ENCODE measurements around the gene TRIM49D2. TPM values are rescaled to one million over a fixed set of nuclear protein-coding genes. Genes with fewer than 3 reads are reported as not detected.
A peak's percentile ranks its signal among the peaks of the same experiment; 100 is the strongest.
"Not testable (repeated sequence)": the region's sequence is repeated elsewhere in the genome, so short reads cannot be mapped to it uniquely, and the experiment has no call there.

TRIM49D2 gene
- not detected for total RNA-seq
- polyA plus RNA-seq (2013, experiment 1 of 2) = not detected
- polyA plus RNA-seq (2013, experiment 2 of 2) = not detected
- long read RNA-seq, experiment 1 = 0 reads
- long read RNA-seq, experiment 2 = 0 reads
- long read RNA-seq, experiment 3 = 0 reads
- long read RNA-seq, experiment 4 = 0 reads

DNA sequence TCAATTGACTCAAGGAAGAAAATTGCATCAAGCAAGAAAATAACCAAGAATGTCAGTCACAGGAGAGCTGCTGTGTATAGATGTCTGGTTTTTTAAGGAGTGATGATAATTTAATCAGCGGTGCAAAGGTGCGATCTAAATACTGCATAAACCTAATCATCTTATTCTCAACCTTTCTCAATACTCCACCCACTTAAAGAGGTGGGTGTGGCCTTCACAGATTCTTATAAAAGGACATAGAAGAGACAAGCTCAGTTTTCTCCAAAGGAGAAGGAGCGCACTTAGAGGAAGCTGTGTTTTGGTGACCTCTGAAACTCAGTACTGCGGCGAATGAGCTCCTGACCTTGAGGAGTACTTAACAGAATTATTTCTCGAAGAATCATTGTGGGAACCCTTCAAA lies at the start of gene TRIM49D2:
TSS of gene TRIM49D2 (plus strand) at position 301 of the 400 bp plus-strand sequence. CDS start 2,698 bp downstream, outside the sequence.
- WGBS, 2 experiments (ENCODE audit: insufficient coverage in 1 of 2, insufficient read length in 1 of 2) = no CpG with 5 or more reads among the region's 6 CpGs
- H3K4me3 Mint-ChIP-seq = not testable (repeated sequence)

DNA sequence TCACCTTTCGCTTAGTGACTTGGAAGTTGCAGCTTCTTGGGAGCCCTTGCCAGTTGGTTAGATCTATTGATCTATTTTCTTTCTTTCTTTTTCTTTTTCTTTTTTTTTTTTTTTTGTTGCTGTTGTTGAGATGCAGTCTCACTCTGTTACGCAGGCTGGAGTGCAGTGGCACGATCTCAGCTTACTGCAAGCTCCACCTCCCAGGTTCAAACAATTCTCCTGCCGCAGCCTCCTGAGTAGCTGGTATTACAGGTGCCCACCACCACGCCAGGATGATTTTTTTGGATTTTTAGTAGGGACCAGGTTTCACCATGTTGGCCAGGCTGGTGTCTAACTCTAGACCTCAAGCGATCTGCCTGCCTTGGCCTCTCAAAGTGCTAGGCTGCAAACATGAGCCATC lies 46.4 kb upstream of the TRIM49D2 start:
- no CpG with 5 or more reads among the region's 6 CpGs for WGBS, 2 experiments (ENCODE audit: insufficient coverage in 1 of 2, insufficient read length in 1 of 2)
- H3K9me3 Mint-ChIP-seq; H3K27ac ChIP-seq (ENCODE audit: low read depth, low read length); DNase-seq; H3K36me3 ChIP-seq (ENCODE audit: control insufficient read depth, insufficient read depth, low read length); H3K4me3 ChIP-seq (ENCODE audit: low read length); H3K27me3 Mint-ChIP-seq (ENCODE audit: insufficient read depth); H3K36me3 Mint-ChIP-seq (ENCODE audit: low read depth); H3K9me3 ChIP-seq (ENCODE audit: control insufficient read depth, low read length); H3K4me1 ChIP-seq (ENCODE audit: control insufficient read depth, insufficient read depth, low read length); H3K4me3 Mint-ChIP-seq; H3K27ac Mint-ChIP-seq; H3K9ac ChIP-seq (ENCODE audit: extremely low read depth, low read length, poor library complexity, severe bottlenecking); H3K4me1 Mint-ChIP-seq; H3K27me3 ChIP-seq (ENCODE audit: control insufficient read depth, insufficient read depth, low read length, poor library complexity, severe bottlenecking): not testable (repeated sequence)

More for the DNA sequence above, at the start of gene TRIM49D2:
- H3K4me1 Mint-ChIP-seq; H3K9me3 Mint-ChIP-seq; DNase-seq; H3K27me3 Mint-ChIP-seq (ENCODE audit: insufficient read depth); H3K27ac ChIP-seq (ENCODE audit: low read depth, low read length); H3K9me3 ChIP-seq (ENCODE audit: control insufficient read depth, low read length); H3K4me1 ChIP-seq (ENCODE audit: control insufficient read depth, insufficient read depth, low read length); H3K36me3 ChIP-seq (ENCODE audit: control insufficient read depth, insufficient read depth, low read length); H3K4me3 ChIP-seq (ENCODE audit: low read length); H3K36me3 Mint-ChIP-seq (ENCODE audit: low read depth); H3K9ac ChIP-seq (ENCODE audit: extremely low read depth, low read length, poor library complexity, severe bottlenecking); H3K27ac Mint-ChIP-seq; H3K27me3 ChIP-seq (ENCODE audit: control insufficient read depth, insufficient read depth, low read length, poor library complexity, severe bottlenecking): not testable (repeated sequence)

- H3K9me3 ChIP-seq (ENCODE audit: control insufficient read depth, low read length); H3K4me3 ChIP-seq (ENCODE audit: low read length); H3K9me3 Mint-ChIP-seq; DNase-seq; H3K4me3 Mint-ChIP-seq; H3K4me1 ChIP-seq (ENCODE audit: control insufficient read depth, insufficient read depth, low read length); H3K27ac ChIP-seq (ENCODE audit: low read depth, low read length); H3K27ac Mint-ChIP-seq; H3K27me3 ChIP-seq (ENCODE audit: control insufficient read depth, insufficient read depth, low read length, poor library complexity, severe bottlenecking); H3K4me1 Mint-ChIP-seq; H3K36me3 Mint-ChIP-seq (ENCODE audit: low read depth); H3K27me3 Mint-ChIP-seq (ENCODE audit: insufficient read depth); H3K9ac ChIP-seq (ENCODE audit: extremely low read depth, low read length, poor library complexity, severe bottlenecking); H3K36me3 ChIP-seq (ENCODE audit: control insufficient read depth, insufficient read depth, low read length): not testable (repeated sequence)
- WGBS, 2 experiments (ENCODE audit: insufficient coverage in 1 of 2, insufficient read length in 1 of 2) = no CpG with 5 or more reads among the region's 3 CpGs
These were observed 30.6 kb upstream of the TRIM49D2 start for GRCh38 chr11:89893245-89893644.

DNA sequence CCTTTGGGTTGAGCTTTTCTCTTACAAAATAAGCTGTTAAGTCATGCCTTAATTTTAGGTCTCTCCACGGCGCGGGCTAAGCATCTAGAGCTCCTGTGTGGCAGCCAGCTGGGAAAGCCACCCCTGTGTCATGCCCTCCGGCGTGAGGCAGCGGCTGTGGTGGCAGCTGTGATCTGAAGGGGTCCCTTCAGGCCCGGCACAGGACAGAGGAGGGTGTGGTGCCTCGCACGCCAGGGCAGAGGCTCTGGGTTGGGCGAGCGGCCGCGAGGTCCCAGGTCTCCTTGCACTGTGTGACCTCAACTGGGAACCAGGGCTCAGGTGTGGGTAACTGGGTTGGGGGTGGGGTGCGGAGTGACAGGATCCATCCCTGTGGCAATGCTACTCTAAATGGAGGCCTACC lies 23.1 kb upstream of the TRIM49D2 start:
- H3K27ac ChIP-seq (ENCODE audit: low read depth, low read length); H3K4me3 Mint-ChIP-seq; H3K36me3 ChIP-seq (ENCODE audit: control insufficient read depth, insufficient read depth, low read length); H3K27me3 Mint-ChIP-seq (ENCODE audit: insufficient read depth); H3K9me3 Mint-ChIP-seq; H3K36me3 Mint-ChIP-seq (ENCODE audit: low read depth); H3K27ac Mint-ChIP-seq; H3K4me3 ChIP-seq (ENCODE audit: low read length); H3K9ac ChIP-seq (ENCODE audit: extremely low read depth, low read length, poor library complexity, severe bottlenecking); H3K27me3 ChIP-seq (ENCODE audit: control insufficient read depth, insufficient read depth, low read length, poor library complexity, severe bottlenecking); H3K4me1 Mint-ChIP-seq; DNase-seq; H3K9me3 ChIP-seq (ENCODE audit: control insufficient read depth, low read length); H3K4me1 ChIP-seq (ENCODE audit: control insufficient read depth, insufficient read depth, low read length): not testable (repeated sequence)
- no CpG with 5 or more reads among the region's 14 CpGs for WGBS, 2 experiments (ENCODE audit: insufficient coverage in 1 of 2, insufficient read length in 1 of 2)

DNA sequence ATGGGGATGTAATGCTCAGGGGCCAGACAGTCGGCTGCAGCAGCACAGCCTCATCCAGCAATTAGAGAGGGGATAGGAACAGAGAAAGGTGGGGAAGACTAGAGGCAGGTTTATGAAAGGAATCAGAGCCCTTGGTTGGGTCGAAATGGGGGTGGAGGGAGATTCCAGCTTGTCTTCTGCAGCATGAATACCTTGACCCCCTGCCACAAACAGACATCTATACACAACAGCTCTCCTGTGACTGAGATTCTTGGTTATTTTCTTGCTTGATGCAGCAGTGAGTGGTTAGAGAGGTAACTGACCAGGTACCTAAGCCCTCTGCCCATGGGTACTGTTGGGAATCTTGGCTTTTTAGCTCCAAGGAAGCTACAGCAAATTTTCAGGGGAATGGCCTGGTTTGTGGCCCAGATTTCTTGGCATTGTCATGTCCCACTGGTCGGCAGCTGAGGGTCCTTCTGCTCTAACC lies 1.6 kb upstream of the TRIM49D2 start, which contains the start of gene TRIM49D1:
TSS of gene TRIM49D1 (minus strand) at position 51 of the 466 bp plus-strand sequence. CDS start 4,535 bp downstream, outside the sequence.
- no peak for TF ChIP-seq CTCF (conservative IDR thresholded peaks at IDR 0.05)
- H3K27me3 ChIP-seq (ENCODE audit: control insufficient read depth, insufficient read depth, low read length, poor library complexity, severe bottlenecking) = no peaks in the 10 kb centered on the region
- Mint-ChIP-seq H3K4me3 (no peak within 1 kb of the TSS), H3K27ac (no peak within 1 kb of the TSS), H3K36me3 (ENCODE audit: low read depth) (no peaks in the 10 kb centered on the region), H3K27me3 (ENCODE audit: insufficient read depth) (no peaks in the 10 kb centered on the region), H3K9me3 (no peaks in the 10 kb centered on the region), H3K4me1 (no peaks in the 10 kb centered on the region)
- H3K9ac ChIP-seq (ENCODE audit: extremely low read depth, low read length, poor library complexity, severe bottlenecking) = no peak within 1 kb of the TSS
- DNase-seq = peak; percentile 25
- no peak within 1 kb of the TSS for H3K4me3 ChIP-seq (ENCODE audit: low read length)
- no peaks in the 10 kb centered on the region for H3K4me1 ChIP-seq (ENCODE audit: control insufficient read depth, insufficient read depth, low read length)
- H3K27ac ChIP-seq (ENCODE audit: low read depth, low read length) = no peak within 1 kb of the TSS
- WGBS, 2 experiments (ENCODE audit: insufficient coverage in 1 of 2, insufficient read length in 1 of 2) = 85 to 100% methylated on average over 1 of the region's 3 CpGs
- no peaks in the 10 kb centered on the region for H3K36me3 ChIP-seq (ENCODE audit: control insufficient read depth, insufficient read depth, low read length)
- no peaks in the 10 kb centered on the region for H3K9me3 ChIP-seq (ENCODE audit: control insufficient read depth, low read length)

GRCh38 chr11:89960833-89961232 lies 37.0 kb downstream of the TRIM49D2 start:
- WGBS, 2 experiments (ENCODE audit: insufficient coverage in 1 of 2, insufficient read length in 1 of 2) = 96% methylated on average over 2 of the region's 6 CpGs; no CpG with 5 or more reads in 1 of the 2 experiments
- not testable (repeated sequence) for H3K9ac ChIP-seq (ENCODE audit: extremely low read depth, low read length, poor library complexity, severe bottlenecking); H3K4me1 Mint-ChIP-seq; H3K27me3 Mint-ChIP-seq (ENCODE audit: insufficient read depth); H3K27ac ChIP-seq (ENCODE audit: low read depth, low read length); H3K36me3 Mint-ChIP-seq (ENCODE audit: low read depth); H3K4me3 Mint-ChIP-seq; H3K36me3 ChIP-seq (ENCODE audit: control insufficient read depth, insufficient read depth, low read length); H3K9me3 Mint-ChIP-seq; H3K4me3 ChIP-seq (ENCODE audit: low read length); H3K27ac Mint-ChIP-seq; H3K27me3 ChIP-seq (ENCODE audit: control insufficient read depth, insufficient read depth, low read length, poor library complexity, severe bottlenecking); DNase-seq; H3K9me3 ChIP-seq (ENCODE audit: control insufficient read depth, low read length); H3K4me1 ChIP-seq (ENCODE audit: control insufficient read depth, insufficient read depth, low read length)
